Sigmoid colon (tissue), 4 donors: Measurements from ENCODE around the gene NUDT9.

Source experiments
- CTCF ChIP-seq, 4 experiments: fragments of 450-650 bp in 3 of 4; fragments of 200-600 bp in 1 of 4; IDR thresholded peaks; one replicate each; pipeline ENCODE4 v1.5.1; 2016 to 2019; ENCODE audit warnings: antibody characterized with exemption in 4 of 4, mild to moderate bottlenecking in 3 of 4, moderate library complexity in 2 of 4
- EP300 ChIP-seq, 4 donors: sonication (generic); formaldehyde crosslinking; IDR thresholded peaks; one replicate each; pipeline ENCODE4 v1.6.1; 2017; ENCODE audit warnings: antibody characterized with exemption in 4 of 4
- POLR2A ChIP-seq, 2 donors: fragments of 450-650 bp; IDR thresholded peaks; one replicate each; pipeline ENCODE4 v1.6.1; 2016; ENCODE audit warnings: antibody characterized with exemption in 2 of 2, mild to moderate bottlenecking in 2 of 2, moderate library complexity in 2 of 2
- POLR2AphosphoS5 ChIP-seq, 4 donors: sonication (generic); formaldehyde crosslinking; IDR thresholded peaks; one replicate each; pipeline ENCODE4 v1.6.1; 2017; ENCODE audit warnings: antibody characterized with exemption in 4 of 4

- TF ChIP-seq CTCF (IDR thresholded peaks at IDR 0.05) (no peak), EP300 (IDR thresholded peaks at IDR 0.05) (no peak), POLR2A (IDR thresholded peaks at IDR 0.05) (no peak), POLR2AphosphoS5 (IDR thresholded peaks at IDR 0.05) (no peak)
Observed at GRCh38 chr4:87419578-87420249, 2.7 kb upstream of the NUDT9 start.
